Natural killer cell (primary cell): ENCODE data around the gene PHLPP1. TPM values are rescaled to one million over a fixed set of nuclear protein-coding genes. Genes with fewer than 3 reads are reported as not detected.

Source experiments
- ATAC-seq, 3 donors: fragments of 150-1000 bp in 2 of 3; fragments of 200-7000 bp in 1 of 3; cut with Tn5 transposase; 1 replicate in 1 of 3; 2 replicates in 2 of 3; pipeline ENCODE4 v1.10.0; 2021; ENCODE audit warnings: mild to moderate bottlenecking in 2 of 3, moderate library complexity in 2 of 3
- DNase-seq, 2 donors: peaks; one replicate each; pipeline versions ENCODE4 v3.0.0 to v3.0.0-alpha.2; 2013 to 2021; ENCODE audit warnings: mixed read lengths in 1 of 2
- H3K27ac ChIP-seq: one replicate; pipeline ENCODE4 v1.5.1; 2013; ENCODE audit warnings: mild to moderate bottlenecking, low read length
- H3K27me3 ChIP-seq: one replicate; pipeline ENCODE4 v1.6.1; 2013; ENCODE audit warnings: low read length; ENCODE audit not compliant: control insufficient read depth, insufficient read depth
- H3K36me3 ChIP-seq: one replicate; pipeline ENCODE4 v1.6.1; 2013; ENCODE audit warnings: low read length; ENCODE audit not compliant: control insufficient read depth, insufficient read depth
- H3K4me1 ChIP-seq: one replicate; pipeline ENCODE4 v1.6.1; 2013; ENCODE audit warnings: low read length; ENCODE audit not compliant: control insufficient read depth, insufficient read depth
- H3K4me3 ChIP-seq: one replicate; pipeline ENCODE4 v1.5.1; 2013; ENCODE audit warnings: low read length
- H3K9me3 ChIP-seq: one replicate; pipeline ENCODE4 v1.6.1; 2013; ENCODE audit warnings: low read length; ENCODE audit not compliant: control insufficient read depth, insufficient read depth
- H3K27ac Mint-ChIP-seq, 2 donors: one replicate each; pipeline ENCODE4 v1.8.0; 2022; ENCODE audit warnings: mild to moderate bottlenecking in 2 of 2, mixed read lengths in 2 of 2, moderate library complexity in 1 of 2
- H3K27me3 Mint-ChIP-seq, 2 donors: one replicate each; pipeline ENCODE4 v1.8.0; 2022; ENCODE audit warnings: low read depth in 2 of 2, mixed read lengths in 2 of 2
- H3K36me3 Mint-ChIP-seq: one replicate; pipeline ENCODE4 v1.8.0; 2022; ENCODE audit warnings: mixed read lengths
- H3K4me1 Mint-ChIP-seq, 2 donors: one replicate each; pipeline ENCODE4 v1.8.0; 2022; ENCODE audit warnings: mixed read lengths in 2 of 2
- H3K4me3 Mint-ChIP-seq: one replicate; pipeline ENCODE4 v1.8.0; 2022; ENCODE audit warnings: mild to moderate bottlenecking, moderate library complexity, mixed read lengths
- H3K9me3 Mint-ChIP-seq, 2 donors: one replicate each; pipeline ENCODE4 v1.8.0; 2022; ENCODE audit warnings: mixed read lengths in 2 of 2
- WGBS: methylation state at CpG from one replicate; pipeline ENCODE4 v1.1.7; 2013; ENCODE audit warnings: missing lambda C conversion rate; ENCODE audit not compliant: insufficient coverage; 5-methylcytosine and 5-hydroxymethylcytosine counted together
- intact Hi-C: fragments of 100-400 bp; cut with micrococcal nuclease; formaldehyde crosslinking; loops from one replicate; pipeline ENCODE4 v1.14.2; 2022
- total RNA-seq, 4 donors: library from RNA; stranded (reverse); fragments of 120-200 nt in 1 of 4; gene quantifications; one replicate each; pipeline versions ENCODE4 v1.2.3 to v1.2.4, GENCODE V29; 2013 to 2022
- TF ChIP-seq, protein P1 (sequence below): fragments of 200-600 bp; IDR thresholded peaks from one replicate; pipeline ENCODE4 v1.8.0; 2022; ENCODE audit warnings: antibody characterized with exemption

Gene PHLPP1
- total RNA-seq, 3 donors from 2014 or later (not counting 1 experiment from before 2014, with no cell fraction given): 12.1 to 14.8 (median 12.2) TPM

DNA sequence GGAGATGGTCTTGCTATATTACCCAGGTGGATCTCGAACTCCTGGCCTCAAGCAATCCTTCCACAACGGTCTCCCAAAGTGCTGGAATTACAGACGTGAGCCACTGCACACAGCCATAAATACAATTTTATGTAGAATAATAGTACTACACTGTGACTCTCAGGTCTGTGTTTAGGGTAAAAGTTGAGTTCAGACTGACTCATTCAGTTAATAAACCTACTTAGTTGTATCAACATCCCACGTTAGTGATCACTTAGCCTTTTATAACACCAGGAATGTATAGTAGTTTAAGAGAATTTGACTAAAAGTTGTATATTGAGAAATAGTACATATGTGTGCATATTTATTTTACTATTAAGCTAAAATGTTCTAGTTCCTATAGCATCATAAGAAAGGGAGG is 237.5 kb downstream of the PHLPP1 start:
- H3K4me1 Mint-ChIP-seq: peaks cover 21 to 23% of the 10 kb centered on the region in 2 donors

GRCh38 chr18:62953663-62954062 is 238.3 kb downstream of the PHLPP1 start:
- Histone ChIP-seq H3K4me3 (no peak overlapping the region), H3K4me1 (peaks cover 5% of the 10 kb centered on the region), H3K36me3 (peaks cover 1% of the 10 kb centered on the region), H3K27ac (no peak overlapping the region), H3K9me3 (no peaks in the 10 kb centered on the region), H3K27me3 (no peaks in the 10 kb centered on the region)
- H3K27me3 Mint-ChIP-seq: no peaks in the 10 kb centered on the region
- H3K4me3 Mint-ChIP-seq: peak overlapping the region; percentile 14
- TF ChIP-seq, protein P1, sequence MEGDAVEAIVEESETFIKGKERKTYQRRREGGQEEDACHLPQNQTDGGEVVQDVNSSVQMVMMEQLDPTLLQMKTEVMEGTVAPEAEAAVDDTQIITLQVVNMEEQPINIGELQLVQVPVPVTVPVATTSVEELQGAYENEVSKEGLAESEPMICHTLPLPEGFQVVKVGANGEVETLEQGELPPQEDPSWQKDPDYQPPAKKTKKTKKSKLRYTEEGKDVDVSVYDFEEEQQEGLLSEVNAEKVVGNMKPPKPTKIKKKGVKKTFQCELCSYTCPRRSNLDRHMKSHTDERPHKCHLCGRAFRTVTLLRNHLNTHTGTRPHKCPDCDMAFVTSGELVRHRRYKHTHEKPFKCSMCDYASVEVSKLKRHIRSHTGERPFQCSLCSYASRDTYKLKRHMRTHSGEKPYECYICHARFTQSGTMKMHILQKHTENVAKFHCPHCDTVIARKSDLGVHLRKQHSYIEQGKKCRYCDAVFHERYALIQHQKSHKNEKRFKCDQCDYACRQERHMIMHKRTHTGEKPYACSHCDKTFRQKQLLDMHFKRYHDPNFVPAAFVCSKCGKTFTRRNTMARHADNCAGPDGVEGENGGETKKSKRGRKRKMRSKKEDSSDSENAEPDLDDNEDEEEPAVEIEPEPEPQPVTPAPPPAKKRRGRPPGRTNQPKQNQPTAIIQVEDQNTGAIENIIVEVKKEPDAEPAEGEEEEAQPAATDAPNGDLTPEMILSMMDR: no peak
- peak overlapping the region; percentile 39 to 73 for H3K27ac Mint-ChIP-seq
- H3K4me1 Mint-ChIP-seq: peaks cover 21 to 23% of the 10 kb centered on the region in 2 donors
- WGBS: 8% methylated on average over 2 of the region's 2 CpGs
- H3K36me3 Mint-ChIP-seq: no peaks in the 10 kb centered on the region
- DNase-seq: no peak
- intact Hi-C loops: no loop called here
- no peaks in the 10 kb centered on the region for H3K9me3 Mint-ChIP-seq
- no peak for ATAC-seq

More for the DNA sequence above, 237.5 kb downstream of the PHLPP1 start:
- Mint-ChIP-seq H3K27ac (no peak overlapping the region), H3K9me3 (no peaks in the 10 kb centered on the region), H3K4me3 (no peak overlapping the region), H3K36me3 (no peaks in the 10 kb centered on the region), H3K27me3 (no peaks in the 10 kb centered on the region)
- DNase-seq (no peak), ATAC-seq (no peak)
- no peak overlapping the region for H3K4me3 ChIP-seq
- H3K27me3 ChIP-seq: no peaks in the 10 kb centered on the region
- peaks cover 5% of the 10 kb centered on the region for H3K4me1 ChIP-seq
- H3K27ac ChIP-seq: no peak overlapping the region
- TF ChIP-seq, protein P1: no peak
- WGBS: no CpG with 5 or more reads among the region's 4 CpGs
- H3K36me3 ChIP-seq: no peaks in the 10 kb centered on the region
- H3K9me3 ChIP-seq: no peaks in the 10 kb centered on the region
- intact Hi-C loops: no loop called here

- Mint-ChIP-seq H3K9me3 (no peaks in the 10 kb centered on the region), H3K4me1 (peaks cover 21 to 23% of the 10 kb centered on the region in 2 donors), H3K27ac (peak overlapping the region; percentile 39 to 73), H3K36me3 (no peaks in the 10 kb centered on the region), H3K4me3 (no peak overlapping the region), H3K27me3 (no peaks in the 10 kb centered on the region)
- TF ChIP-seq, protein P1: no peak
- Histone ChIP-seq H3K4me1 (peaks cover 5% of the 10 kb centered on the region), H3K4me3 (no peak overlapping the region), H3K9me3 (no peaks in the 10 kb centered on the region), H3K36me3 (peaks cover 3% of the 10 kb centered on the region), H3K27ac (no peak overlapping the region), H3K27me3 (no peaks in the 10 kb centered on the region)
- peak in 1 of 2 donors; percentile 23 for DNase-seq
- ATAC-seq: peak; percentile 84 to 91 (median 90)
- 17% methylated on average over 1 of the region's 2 CpGs for WGBS
- intact Hi-C loops: no loop called here
These were observed 239.0 kb downstream of the PHLPP1 start for GRCh38 chr18:62954366-62954765.

GRCh38 chr18:62957885-62958472 is 242.6 kb downstream of the PHLPP1 start:
- peaks cover 20 to 23% of the 10 kb centered on the region in 2 donors for H3K4me1 Mint-ChIP-seq
- intact Hi-C loops: loop anchor here (1.0 kb wide), 1 partner anchor 241 kb away; no protein-coding TSS in a partner anchor
- 75% methylated on average over 7 of the region's 9 CpGs for WGBS

More at GRCh38 chr18:62957885-62958472, 242.6 kb downstream of the PHLPP1 start:
- ATAC-seq: peak in 2 of 3 donors; percentile 55 to 62
- Mint-ChIP-seq H3K9me3 (no peaks in the 10 kb centered on the region), H3K36me3 (no peaks in the 10 kb centered on the region), H3K27ac (no peak overlapping the region), H3K27me3 (no peaks in the 10 kb centered on the region), H3K4me3 (no peak overlapping the region)
- Histone ChIP-seq H3K27me3 (no peaks in the 10 kb centered on the region), H3K36me3 (peaks cover 3% of the 10 kb centered on the region), H3K4me1 (peaks cover 5% of the 10 kb centered on the region), H3K4me3 (no peak overlapping the region), H3K27ac (no peak overlapping the region), H3K9me3 (no peaks in the 10 kb centered on the region)
- peak; percentile 35 to 58 for DNase-seq
- TF ChIP-seq, protein P1: peak; percentile 47
